GM12865 (cell line): ENCODE measurements around the gene PLXDC1.

ENCODE experiments used
- DNase-seq: peaks from one replicate; pipeline ENCODE4 v3.0.0; 2010; ENCODE audit warnings: low read depth
- H3K4me3 ChIP-seq: 2 replicates; pipeline ENCODE4 v1.5.1; 2011; ENCODE audit warnings: mild to moderate bottlenecking, low read depth, low read length, control low read depth
- CTCF ChIP-seq: IDR thresholded peaks from 2 replicates; pipeline ENCODE4 v1.5.1; 2011; ENCODE audit warnings: low read length, control low read depth, low read depth, inconsistent platforms; ENCODE audit not compliant: insufficient read depth; ENCODE audit errors: missing control alignments

PLXDC1 gene

GRCh38 chr17:39196808-39197291, 45.4 kb upstream of the PLXDC1 start:
- no peak for TF ChIP-seq CTCF
- peak overlapping the region; percentile 83 for H3K4me3 ChIP-seq
- peak; percentile 70 for DNase-seq

GRCh38 chr17:39196241-39196807, 44.9 kb upstream of the PLXDC1 start:
- TF ChIP-seq CTCF: no peak
- H3K4me3 ChIP-seq: peak overlapping the region; percentile 83
- no peak for DNase-seq

- DNase-seq: peak; percentile 43
- no peak overlapping the region for H3K4me3 ChIP-seq
- TF ChIP-seq CTCF: no peak
Observed at GRCh38 chr17:39195568-39196160, 44.2 kb upstream of the PLXDC1 start.

GRCh38 chr17:39194985-39195524, 43.6 kb upstream of the PLXDC1 start:
- TF ChIP-seq CTCF: no peak
- DNase-seq: no peak
- no peak overlapping the region for H3K4me3 ChIP-seq

- no peak for TF ChIP-seq CTCF
- DNase-seq: no peak
- no peak overlapping the region for H3K4me3 ChIP-seq
Observed at GRCh38 chr17:39194089-39194984, 42.9 kb upstream of the PLXDC1 start.

GRCh38 chr17:39193346-39193745, 41.9 kb upstream of the PLXDC1 start:
- DNase-seq: no peak
- H3K4me3 ChIP-seq: no peak overlapping the region
- no peak for TF ChIP-seq CTCF
